GM21515 (cell line): Measurements from ENCODE around the gene MAP2K2.

Experiments used
- ATAC-seq: cut with Tn5 transposase; IDR thresholded peaks from one replicate; pipeline ENCODE4 v1.9.1; 2021; ENCODE audit not compliant: unreplicated experiment

The MAP2K2 gene

GRCh38 chr19:4061683-4062418 lies 62.1 kb downstream of the MAP2K2 start:
- ATAC-seq: no peak

DNA sequence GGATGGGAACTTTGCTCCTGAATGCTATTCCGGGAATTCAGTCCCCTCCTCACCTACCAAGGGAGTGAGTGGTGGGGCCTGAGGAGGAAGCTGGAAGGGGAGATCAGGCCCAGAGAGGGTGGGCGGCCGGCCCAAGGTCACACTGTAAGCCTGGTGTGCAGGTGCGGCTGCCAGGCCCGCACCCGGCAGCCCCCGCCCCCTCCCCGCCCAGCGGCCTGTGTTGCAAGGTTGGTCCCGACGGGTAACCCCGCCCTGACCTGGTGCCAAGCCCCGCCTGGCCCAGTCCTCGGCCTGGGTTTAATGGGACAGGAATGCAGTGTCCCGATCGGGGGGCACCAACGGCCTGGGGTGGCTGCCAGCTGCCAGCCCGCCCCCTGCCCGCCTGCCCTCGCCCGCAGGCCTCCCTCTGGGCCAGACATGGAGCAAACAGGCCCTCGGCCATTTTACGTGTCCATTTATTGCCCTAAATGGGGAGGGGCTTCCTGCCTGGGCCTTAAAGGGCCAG lies 62.7 kb downstream of the MAP2K2 start:
- ATAC-seq: no peak

DNA sequence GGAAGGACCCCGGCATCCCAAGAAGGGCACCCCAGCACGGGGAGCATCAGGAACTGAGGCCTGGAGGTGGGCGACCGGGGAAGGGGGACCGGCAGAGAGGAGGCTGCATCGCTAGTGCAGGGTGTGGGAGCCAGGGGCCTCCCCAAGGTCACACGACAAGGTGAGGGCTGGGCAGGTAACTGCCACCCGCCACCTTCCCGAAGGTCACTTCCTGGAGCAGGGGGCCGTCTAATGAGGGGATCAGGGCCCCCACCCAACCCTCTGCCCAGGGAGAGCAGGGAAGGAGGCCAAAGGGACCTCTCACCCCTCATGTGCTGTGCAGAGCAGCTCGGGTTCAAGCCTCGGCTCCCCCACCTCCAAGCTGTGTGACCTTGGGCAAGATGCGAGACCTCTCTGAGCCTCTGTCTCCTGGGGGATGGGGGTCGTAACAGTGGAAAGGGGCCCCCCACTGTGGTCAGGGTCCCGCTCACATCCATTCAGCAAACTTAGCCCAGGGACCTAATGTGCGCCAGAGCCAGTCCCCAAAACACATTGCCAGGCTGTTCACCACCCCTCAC lies 63.2 kb downstream of the MAP2K2 start:
- no peak for ATAC-seq

DNA sequence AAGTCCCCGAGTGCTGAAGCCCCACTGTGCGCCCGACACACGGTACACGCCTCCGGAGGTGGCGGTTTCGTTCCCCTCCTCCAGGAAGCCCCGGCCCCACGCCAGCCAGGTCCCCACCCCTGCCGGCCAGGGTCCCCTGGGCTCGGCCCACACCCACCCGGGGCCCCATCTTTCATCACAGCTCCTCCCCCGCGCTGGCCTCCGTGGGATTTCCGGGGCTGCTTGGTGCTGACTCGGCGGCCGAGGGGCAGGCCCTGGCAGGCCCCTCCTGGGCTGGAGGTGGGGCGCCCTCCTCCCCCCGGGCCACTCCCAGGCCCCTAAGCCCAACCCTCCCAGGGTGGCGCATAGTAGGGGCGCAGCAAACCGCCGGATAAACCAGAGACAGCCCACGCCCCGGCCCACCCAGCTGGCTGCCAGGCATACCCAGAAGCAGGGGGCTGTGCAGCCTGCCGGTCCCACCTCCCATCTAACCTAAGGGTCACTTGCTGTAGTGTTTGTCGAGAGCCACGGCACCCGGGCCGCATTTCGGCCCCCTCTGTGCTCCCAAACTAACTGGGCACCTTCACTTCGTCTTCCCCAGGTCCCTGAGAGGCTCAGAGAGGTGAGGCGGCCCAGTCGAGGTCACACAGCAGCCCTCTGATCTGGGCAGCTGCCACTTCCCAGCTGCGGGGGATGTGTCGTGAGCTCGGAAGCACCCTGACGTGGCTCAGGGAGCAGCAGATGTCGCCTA lies 63.9 kb downstream of the MAP2K2 start:
- ATAC-seq: no peak

DNA sequence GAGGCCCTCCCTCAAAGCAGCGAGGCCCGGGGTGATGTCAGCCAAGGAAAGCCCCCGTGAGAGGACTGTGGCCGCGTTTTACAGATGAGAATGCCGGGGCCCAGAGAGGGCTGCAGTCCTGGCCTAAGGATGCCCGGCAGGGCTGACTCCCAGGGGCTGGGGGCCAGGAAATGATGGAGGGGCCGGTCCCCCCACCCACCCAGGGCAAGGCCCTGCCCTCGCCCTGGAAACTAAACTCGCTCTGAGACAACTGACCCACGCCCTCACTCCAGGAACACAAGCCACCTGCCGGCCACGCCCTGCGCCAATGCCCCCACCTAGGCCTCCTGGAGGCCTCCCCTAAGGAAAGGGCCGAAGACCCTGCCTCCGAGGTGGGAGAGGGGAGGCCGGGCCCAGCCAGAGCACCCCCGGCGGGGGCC lies 64.5 kb downstream of the MAP2K2 start:
- ATAC-seq: no peak

- no peak for ATAC-seq
Observed at GRCh38 chr19:4058693-4059452, 65.0 kb downstream of the MAP2K2 start.

GRCh38 chr19:4057931-4058692 lies 65.8 kb downstream of the MAP2K2 start:
- no peak for ATAC-seq

GRCh38 chr19:4055209-4055552 lies 68.7 kb downstream of the MAP2K2 start:
- ATAC-seq: no peak

GRCh38 chr19:4054441-4055208 lies 69.3 kb downstream of the MAP2K2 start:
- ATAC-seq: no peak

GRCh38 chr19:4053423-4054324 lies 70.2 kb downstream of the MAP2K2 start:
- no peak for ATAC-seq

DNA sequence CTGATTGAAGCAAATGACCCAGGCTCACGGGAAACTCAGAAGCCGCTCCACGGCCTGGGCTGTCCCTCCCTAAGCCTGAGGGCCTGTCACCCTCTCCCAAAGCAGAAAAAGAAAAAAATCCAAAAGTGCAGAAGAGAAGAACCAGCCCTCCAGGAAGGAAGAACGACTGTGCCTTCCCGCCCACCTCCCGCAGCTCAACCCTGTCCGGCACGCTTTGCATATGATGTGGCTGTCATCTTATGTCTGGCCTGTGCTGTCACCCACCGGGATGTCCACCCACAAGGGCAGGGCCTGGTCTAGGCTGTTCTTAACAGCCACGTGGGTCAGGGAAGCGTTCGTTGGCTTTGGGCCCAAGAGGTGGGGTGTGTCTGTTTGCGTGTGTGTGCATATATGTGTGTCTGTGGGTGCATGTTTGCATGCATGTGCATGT lies 70.9 kb downstream of the MAP2K2 start:
- no peak for ATAC-seq

DNA sequence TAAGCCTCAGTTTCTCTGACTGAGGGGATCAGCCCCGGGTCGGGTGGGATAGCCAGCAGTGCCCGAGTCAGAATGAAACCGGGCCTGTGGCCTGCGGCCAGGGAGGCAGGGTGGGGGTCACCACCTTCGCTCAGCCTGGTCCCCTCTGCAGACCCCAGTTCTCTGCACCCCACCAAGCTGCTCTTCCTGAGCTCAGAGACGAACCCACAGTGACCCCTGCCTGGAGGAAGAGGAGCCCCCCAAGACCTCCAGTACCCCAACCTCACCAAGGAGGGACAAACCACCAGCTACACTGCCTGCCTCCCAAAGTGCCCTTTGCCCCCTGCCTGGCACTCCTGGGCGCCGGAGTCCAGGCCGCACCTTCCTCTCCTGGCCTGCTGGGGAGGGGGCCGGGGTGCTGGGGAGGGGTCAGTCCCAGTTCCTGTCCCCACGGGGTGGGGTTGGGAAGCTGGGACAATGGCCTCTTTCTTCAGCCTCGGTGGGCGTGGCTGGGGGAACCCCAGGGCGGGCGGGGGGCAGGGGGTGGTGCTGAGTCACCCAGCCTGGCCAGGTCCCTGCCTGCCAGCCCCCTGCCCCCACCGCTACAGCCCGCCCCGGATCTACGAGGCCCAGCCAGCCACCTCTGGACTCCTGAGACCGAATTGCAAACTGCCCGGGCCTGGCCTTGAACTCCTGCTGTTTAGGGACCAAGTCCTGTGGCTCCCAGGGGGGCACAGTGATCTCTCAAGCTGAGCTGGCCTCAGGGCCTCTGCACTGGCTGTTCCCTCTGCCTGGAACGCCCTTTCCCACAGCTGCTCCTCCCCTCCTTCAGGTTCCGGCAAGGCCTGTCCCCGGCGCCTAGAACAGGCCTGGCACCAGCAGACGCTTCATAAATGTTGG lies 71.6 kb downstream of the MAP2K2 start:
- no peak for ATAC-seq

DNA sequence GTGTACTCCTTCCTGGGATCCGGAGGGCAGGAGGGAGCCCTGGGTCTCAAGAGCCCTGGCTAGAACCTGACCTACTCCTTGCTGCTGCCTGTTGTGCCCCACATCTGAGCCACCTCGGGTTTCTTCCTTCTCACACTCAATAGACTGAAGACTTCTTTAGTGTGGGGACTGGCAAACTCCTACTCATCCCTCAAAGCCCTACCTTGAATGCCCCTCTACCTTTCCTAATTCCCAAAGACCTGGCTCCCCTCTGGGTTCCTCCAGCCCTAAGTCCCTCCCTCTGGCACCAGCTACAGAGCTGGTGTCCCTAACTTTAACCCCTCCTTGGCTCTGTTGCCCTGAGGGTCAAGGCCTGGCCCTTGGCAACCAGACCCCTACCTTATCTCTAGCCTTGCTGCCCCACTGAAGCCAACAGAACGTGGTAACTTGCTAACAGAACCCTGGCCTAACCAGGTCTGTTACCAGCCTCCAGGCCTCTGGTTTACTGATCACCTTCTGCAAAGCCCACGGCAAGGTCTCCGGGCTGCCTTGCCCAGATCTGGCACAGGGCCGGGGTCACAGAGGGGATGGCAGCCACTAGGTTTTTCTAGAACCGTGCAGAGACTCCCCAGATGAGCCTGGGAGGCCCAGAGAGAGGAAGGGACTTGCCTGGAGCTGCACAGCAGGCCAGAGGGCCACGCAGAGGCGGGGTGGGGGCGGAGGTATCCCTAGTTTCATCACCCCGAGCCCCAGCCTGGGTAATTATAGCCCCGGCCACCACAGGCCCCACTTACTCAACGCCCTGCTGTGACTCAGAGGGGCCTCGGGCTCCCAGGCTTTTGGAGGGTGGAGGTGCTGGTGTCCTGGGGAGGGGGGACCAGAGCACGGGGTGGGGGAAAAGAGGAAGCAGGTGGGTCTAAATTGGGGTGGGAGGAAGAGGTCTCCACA lies 72.5 kb downstream of the MAP2K2 start:
- ATAC-seq: no peak

DNA sequence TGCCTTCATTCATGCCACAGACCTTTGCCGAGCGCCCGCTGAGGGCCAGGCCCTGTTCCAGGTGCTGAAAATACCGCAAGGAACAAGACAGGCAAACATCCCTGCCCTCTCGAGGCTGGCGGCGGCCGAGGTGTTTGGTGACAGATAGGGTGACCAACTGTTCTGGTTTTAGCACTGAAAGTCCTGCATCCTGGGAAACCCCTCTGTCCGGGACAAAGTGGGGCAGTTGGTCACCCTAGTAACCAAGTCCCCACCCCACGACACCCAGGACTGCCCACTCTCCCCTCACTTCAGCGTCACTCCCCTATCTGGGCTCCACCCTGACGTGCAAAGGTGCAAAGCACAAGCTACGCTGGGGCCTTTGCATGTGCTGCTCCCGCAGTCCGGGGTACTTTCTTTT lies 74.5 kb downstream of the MAP2K2 start:
- no peak for ATAC-seq

GRCh38 chr19:4046946-4047683 lies 76.8 kb downstream of the MAP2K2 start:
- ATAC-seq: no peak

DNA sequence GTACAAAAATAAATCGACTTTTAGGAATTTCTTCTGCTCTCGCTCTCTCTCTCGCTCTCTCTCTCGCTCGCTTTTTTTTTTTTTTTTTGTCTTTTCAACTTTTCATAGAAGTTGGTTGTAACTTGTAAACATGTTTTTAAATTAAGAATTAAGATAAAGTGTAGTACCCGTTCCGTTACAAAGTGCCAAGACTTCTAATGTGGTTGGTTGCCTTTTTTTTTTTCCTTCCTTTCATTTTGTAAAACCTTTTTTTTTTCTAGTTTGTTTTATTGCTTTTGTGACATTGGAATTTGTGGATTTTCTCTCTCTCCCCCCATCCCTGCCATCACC lies 77.6 kb downstream of the MAP2K2 start:
- no peak for ATAC-seq
